LHCN-M2 (cell line): ENCODE measurements around the gene PIN4. TPM values are rescaled to one million over a fixed set of nuclear protein-coding genes. Genes with fewer than 3 reads are reported as not detected.
"Not testable (repeated sequence)": the region's sequence is repeated elsewhere in the genome, so short reads cannot be mapped to it uniquely, and the experiment has no call there.

Experiments used
- DNase-seq: peaks from one replicate; pipeline ENCODE4 v3.0.0-alpha.2; 2012; ENCODE audit warnings: low read depth
- polyA plus RNA-seq: library from polyadenylated mRNA; unstranded; fragments of >200 nt; gene quantifications from one replicate; pipeline ENCODE4 v1.2.1, GENCODE V29; 2012; ENCODE audit warnings: missing spikeins
- total RNA-seq: library from RNA; depleted of rRNA; stranded (reverse); fragments of >200 nt; gene quantifications from 2 replicates; pipeline ENCODE4 v1.2.3, GENCODE V29; 2014; rRNA removed

PIN4 gene
- 5.1 and 7.9 TPM in 2 replicates for total RNA-seq
- 23.0 TPM for polyA plus RNA-seq

GRCh38 chrX:72181178-72182125 is at the start of gene PIN4:
PIN4 (plus strand) TSS chrX:72181757; CDS start chrX:72181786, 29 bp downstream.
- peak; percentile 95 for DNase-seq

- no peak for DNase-seq
These were observed 49.1 kb upstream of the PIN4 start for GRCh38 chrX:72132456-72132855.

- no peak for DNase-seq
These were observed 47.6 kb upstream of the PIN4 start for GRCh38 chrX:72133851-72134546.

- DNase-seq = no peak
These were observed 43.6 kb upstream of the PIN4 start for GRCh38 chrX:72137846-72138495.

DNA sequence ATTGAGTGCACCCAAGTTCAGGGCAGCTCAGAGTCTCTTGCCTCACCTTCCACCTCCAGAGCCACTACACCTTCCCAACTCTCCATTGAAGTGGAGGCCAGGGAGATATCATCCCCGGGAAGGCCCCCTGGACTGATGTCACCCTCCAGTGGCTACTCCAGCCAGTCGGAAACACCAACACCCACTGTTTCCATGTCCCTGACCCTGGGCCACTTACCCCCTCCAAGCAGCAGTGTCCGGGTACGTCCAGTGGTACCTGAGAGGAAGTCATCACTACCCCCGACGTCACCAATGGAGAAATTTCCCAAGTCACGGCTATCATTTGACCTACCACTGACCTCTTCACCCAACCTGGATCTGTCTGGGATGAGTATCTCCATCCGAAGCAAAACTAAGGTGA is 42.0 kb upstream of the PIN4 start:
- DNase-seq = no peak

DNA sequence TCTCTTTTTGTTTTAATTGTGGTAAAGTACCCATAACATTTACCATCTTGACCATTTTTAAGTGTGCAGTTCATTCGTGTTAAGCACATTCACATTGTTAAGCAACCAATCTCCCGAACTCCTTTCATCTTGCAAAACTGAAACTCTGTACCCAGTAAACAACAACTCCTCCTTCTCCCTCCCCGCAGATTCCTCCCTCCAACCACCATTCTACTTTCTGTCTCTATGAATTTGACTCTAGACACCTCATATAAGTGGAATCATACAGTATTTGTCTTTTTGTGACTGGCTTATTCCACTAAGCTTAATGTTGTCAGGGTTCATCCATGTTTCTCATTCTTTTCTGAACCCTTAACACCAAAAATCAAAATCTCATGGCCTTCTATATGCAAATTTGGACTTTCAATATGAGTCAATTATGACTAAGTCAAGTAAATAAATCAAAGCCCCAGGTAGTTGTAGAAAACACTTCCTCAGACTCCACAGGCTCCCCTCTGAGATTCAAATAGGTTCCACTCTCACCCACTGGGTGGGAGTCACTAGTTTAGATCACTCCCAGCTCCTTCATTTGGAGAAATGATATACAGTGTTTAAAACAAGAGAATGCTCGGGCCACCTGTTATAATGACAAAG is 40.1 kb upstream of the PIN4 start:
- DNase-seq = no peak

GRCh38 chrX:72142094-72142793 is 39.3 kb upstream of the PIN4 start:
- DNase-seq = peak; percentile 11

- no peak for DNase-seq
These were observed 38.6 kb upstream of the PIN4 start for GRCh38 chrX:72142794-72143608.

DNA sequence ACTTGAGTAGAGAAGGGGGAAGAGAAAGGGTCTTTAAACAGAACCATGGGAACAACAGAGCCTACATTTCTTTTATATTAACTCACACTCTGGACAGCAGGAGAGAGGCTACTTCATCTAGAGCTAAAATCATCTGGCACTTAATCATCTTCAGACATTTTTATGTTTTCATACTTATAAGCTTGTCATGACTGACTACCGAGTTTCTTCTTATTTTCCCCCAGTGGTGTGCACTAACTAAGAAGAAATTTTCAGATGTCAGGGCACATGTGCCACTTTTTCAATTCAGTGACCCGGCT is 38.0 kb upstream of the PIN4 start:
- DNase-seq = no peak

- no peak for DNase-seq
These were observed 36.4 kb upstream of the PIN4 start for GRCh38 chrX:72145181-72145580.

DNA sequence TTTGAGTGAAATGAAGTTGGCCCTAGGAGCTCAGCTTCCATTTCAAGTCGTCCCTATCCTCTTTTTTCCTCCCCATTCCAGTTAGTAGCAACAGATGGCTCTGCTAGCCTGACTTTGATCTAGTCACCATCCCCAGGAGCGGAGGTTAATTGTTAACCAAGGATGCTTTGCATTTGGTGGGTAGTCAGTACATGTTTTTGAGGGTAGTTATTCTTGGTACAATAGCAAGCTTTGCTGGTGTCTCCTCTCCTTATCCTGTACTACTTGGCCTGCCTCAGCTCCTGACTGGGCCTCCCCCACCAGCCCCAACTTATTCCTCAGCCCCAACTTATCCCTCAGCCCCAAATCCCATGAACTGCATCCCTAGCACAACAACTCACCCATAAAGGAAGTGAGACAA is 35.0 kb upstream of the PIN4 start:
- no peak for DNase-seq

GRCh38 chrX:72158773-72159172 is 22.8 kb upstream of the PIN4 start:
- DNase-seq = no peak

- no peak for DNase-seq
These were observed 21.8 kb upstream of the PIN4 start for GRCh38 chrX:72159769-72160168.

DNA sequence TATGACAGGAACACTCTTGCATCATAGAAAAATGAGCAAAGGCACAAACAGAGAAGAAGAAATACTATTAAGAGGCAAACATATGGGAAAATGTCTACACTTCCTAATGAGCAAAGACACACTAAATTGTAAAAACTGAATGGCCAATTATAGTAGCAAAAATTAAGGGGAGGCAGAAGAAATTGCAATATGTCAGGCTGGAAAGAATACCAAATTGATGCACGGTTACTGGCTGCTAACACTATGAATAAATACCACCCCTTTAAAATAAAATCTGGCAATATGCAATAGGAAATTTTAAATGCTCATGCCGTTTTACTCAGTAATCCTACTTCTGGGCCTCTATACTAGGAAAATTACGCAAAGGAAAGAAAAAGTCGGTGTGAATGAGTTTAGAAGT is 16.0 kb upstream of the PIN4 start:
- DNase-seq = no peak

DNA sequence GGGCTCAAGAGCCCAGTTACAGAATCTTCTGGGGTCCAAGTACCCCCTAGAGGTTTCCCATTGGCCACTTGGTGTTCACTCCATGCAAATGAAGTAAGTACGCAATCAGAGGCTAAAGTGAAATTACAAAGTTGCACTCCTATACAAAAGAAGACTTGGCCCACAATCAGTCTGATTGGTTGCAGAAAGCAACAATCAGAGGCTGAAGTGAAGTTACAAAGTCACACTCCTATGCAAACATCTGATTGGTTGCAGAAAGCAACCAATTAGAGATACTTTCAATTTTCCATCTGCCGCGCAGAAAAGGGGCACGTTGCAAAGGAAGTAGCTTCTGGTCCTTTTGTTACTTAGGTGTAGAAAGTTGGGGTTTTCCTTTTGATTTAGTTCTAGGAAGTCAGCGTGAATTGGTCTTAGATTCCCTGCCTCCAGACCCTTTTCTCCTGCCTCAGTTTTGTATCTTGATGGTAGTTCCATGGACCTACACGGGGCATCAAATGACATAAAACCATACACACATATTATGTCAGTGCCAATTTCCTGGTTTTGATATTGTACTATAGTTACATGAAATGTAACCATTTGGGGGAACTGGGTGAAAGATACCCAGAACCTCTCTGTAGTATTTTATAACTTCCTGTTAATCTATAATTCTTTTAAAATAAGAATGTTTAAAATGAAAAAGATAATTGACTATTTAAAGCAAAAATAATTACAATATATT is 12.4 kb upstream of the PIN4 start:
- DNase-seq = no peak

DNA sequence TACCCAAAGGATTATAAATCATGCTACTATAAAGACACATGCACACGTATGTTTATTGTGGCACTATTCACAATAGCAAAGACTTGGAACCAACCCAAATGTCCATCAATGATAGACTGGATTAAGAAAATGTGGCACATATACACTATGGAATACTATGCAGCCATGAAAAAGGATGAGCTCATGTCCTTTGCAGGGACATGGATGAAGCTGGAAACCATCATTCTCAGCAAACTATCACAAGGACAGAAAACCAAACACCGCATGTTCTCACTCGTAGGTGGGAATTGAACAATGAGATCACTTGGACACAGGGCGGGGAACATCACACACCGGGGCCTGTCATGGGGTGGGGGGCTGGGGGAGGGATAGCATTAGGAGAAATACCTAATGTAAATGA is 5.3 kb upstream of the PIN4 start:
- not testable (repeated sequence) for DNase-seq

DNA sequence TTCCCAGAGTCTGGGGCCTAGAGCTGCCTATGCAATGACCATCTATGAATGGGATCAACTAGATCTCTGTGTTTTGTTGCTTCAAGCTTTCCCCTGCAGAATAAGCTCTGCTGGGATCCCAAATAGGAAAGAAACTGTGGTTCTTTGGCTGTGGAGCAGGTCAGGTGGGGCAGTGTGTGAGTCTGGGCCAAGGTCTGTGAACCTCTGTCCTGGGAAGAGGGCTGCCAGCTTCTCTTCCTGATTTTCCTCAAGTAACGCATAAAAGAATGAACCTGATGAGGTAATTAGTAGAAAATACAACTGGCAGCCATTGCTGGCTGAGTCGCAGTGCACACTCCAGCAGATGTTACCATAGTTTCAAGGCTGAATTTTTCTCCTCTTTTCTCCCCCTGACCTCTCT is 4.6 kb upstream of the PIN4 start:
- DNase-seq = no peak

GRCh38 chrX:72180539-72180938 is 1.0 kb upstream of the PIN4 start:
- DNase-seq = no peak

DNA sequence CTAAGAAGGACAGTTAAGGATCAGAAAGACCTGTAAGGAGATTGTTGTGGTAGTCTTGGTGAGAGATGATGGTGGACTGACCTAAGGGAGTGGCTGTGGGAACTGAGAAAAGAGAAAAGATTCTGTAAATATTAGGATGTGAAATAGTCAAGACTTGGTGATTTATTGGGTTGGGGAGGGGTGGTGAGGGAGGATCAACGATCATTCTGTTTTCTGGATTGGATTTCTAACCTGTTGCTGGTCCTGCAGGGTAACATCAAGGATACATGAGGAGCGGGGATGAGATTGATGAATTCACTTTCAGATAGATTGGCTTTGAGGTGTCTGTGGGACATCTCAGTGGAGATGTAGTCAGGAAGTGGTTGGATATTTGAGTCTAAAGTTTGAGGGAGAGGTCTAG is 1.4 kb downstream of the PIN4 start:
- DNase-seq = no peak
